Thoracic aorta (tissue), 2 donors: Measurements from ENCODE around the gene FAM120B. TPM values are rescaled to one million over a fixed set of nuclear protein-coding genes. Genes with fewer than 3 reads are reported as not detected.
"Not testable (repeated sequence)": the region's sequence is repeated elsewhere in the genome, so short reads cannot be mapped to it uniquely, and the experiment has no call there.

ENCODE experiments used
- ATAC-seq: fragments of 150-250 bp; one replicate; pipeline ENCODE4 v1.8.0; 2017; ENCODE audit warnings: low read depth; ENCODE audit not compliant: insufficient number of reproducible peaks, low FRiP score
- DNase-seq: peaks from one replicate; pipeline ENCODE4 v3.0.0-alpha.2; 2020; ENCODE audit warnings: low spot score
- H3K27ac ChIP-seq, 2 donors: fragments of 200-600 bp; sonication (generic); 1 replicate in 1 of 2; 2 replicates in 1 of 2; pipeline ENCODE4 v1.5.1; 2016; ENCODE audit warnings: mild to moderate bottlenecking in 2 of 2, moderate library complexity in 2 of 2
- H3K27me3 ChIP-seq: fragments of 200-600 bp; sonication (generic); replicated peaks from 2 replicates; pipeline ENCODE4 v1.6.0; 2016; ENCODE audit warnings: mild to moderate bottlenecking; ENCODE audit not compliant: insufficient read depth
- H3K36me3 ChIP-seq: fragments of 200-600 bp; sonication (generic); one replicate; pipeline ENCODE4 v1.5.1; 2016
- H3K4me1 ChIP-seq, 2 donors: fragments of 200-600 bp; sonication (generic); 1 replicate in 1 of 2; 2 replicates in 1 of 2; pipeline versions ENCODE4 v1.5.1 to v1.6.0; 2016; ENCODE audit warnings: low read depth in 2 of 2, mild to moderate bottlenecking in 1 of 2; ENCODE audit not compliant: control insufficient read depth in 1 of 2
- H3K4me3 ChIP-seq: fragments of 200-600 bp; sonication (generic); 2 replicates; pipeline ENCODE4 v1.5.1; 2016; ENCODE audit warnings: mild to moderate bottlenecking
- H3K9me3 ChIP-seq: fragments of 200-600 bp; sonication (generic); 2 replicates; pipeline ENCODE4 v1.5.1; 2016
- CTCF ChIP-seq: fragments of 200-600 bp; sonication (generic); IDR thresholded peaks from one replicate; pipeline ENCODE4 v1.5.1; 2019; ENCODE audit warnings: antibody characterized with exemption
- total RNA-seq, 2 donors: library from RNA; depleted of rRNA; stranded (reverse); fragments of >200 nt; gene quantifications; one replicate each; pipeline versions ENCODE4 v1.1.0 to v1.2.3, GENCODE V29; 2016

FAM120B gene
- total RNA-seq, 2 donors from 2014 or later: 21.0 to 24.1 TPM

- Histone ChIP-seq H3K4me1 (no peaks in the 10 kb centered on the region), H3K36me3 (peaks cover 5% of the 10 kb centered on the region), H3K9me3 (no peaks in the 10 kb centered on the region), H3K27ac (no peak overlapping the region), H3K4me3 (no peak overlapping the region), H3K27me3 (no peaks in the 10 kb centered on the region)
- ATAC-seq (no peak), DNase-seq (no peak)
- TF ChIP-seq CTCF: no peak
Measured at GRCh38 chr6:170317076-170317475, 10.5 kb downstream of the FAM120B start.

DNA sequence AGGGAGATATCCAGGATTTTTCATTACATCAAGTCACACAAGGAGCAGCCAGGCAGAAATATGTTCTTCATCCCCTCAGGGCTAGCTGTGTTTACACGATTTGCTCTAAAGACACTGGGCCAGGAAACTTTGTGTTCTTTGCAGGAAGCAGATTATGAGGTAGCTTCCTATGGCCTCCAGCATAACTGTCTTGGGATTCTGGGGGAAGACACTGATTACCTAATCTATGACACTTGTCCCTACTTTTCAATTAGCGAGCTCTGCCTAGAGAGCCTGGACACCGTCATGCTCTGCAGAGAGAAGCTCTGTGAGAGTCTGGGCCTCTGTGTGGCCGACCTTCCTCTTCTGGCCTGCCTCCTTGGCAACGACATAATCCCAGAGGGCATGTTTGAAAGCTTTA is 11.2 kb downstream of the FAM120B start:
- Histone ChIP-seq H3K27ac (no peak overlapping the region), H3K27me3 (no peaks in the 10 kb centered on the region), H3K36me3 (peaks cover 6% of the 10 kb centered on the region), H3K4me1 (no peaks in the 10 kb centered on the region), H3K9me3 (no peaks in the 10 kb centered on the region), H3K4me3 (no peak overlapping the region)
- ATAC-seq (no peak), DNase-seq (no peak)
- TF ChIP-seq CTCF: no peak

DNA sequence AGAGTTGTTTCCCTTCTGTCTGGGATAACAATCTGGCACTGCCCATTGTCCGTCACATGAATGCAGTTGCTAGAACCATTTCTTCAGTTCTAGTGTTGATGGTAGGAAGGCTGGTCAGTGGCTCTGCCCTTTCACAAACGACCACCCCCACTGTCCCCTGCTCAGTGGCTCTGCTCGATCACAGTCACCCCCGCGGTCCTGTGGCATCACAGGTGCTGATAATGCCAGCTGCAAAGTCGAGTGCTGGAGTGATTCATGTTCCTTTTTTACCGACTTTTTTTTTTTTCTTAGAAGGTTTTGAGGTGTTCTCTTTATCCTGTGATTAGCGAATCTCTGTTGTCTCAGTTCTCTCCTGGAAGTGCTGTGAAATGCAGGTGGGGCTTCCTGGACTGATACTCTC is 22.8 kb downstream of the FAM120B start:
- DNase-seq (no peak), ATAC-seq (no peak)
- H3K36me3 ChIP-seq: peaks cover 28% of the 10 kb centered on the region

DNA sequence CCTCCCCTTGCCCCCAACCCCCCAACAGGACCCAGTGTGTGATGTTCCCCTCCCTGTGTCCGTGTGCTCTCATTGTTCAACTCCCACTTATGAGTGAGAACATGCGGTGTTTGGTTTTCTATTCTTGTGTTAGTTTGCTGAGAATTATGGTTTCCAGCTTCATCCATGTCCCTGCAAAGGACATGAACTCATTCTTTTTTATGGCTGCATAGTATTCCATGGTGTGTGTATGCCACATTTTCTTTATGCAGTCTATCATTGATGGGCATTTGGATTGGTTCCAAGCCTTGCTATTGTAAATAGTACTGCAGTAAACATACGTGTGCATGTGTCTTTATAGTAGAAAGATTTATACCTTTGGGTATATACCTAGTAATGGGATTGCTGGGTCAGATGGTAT is 28.6 kb downstream of the FAM120B start:
- H3K4me1 ChIP-seq, ATAC-seq, H3K27ac ChIP-seq, H3K36me3 ChIP-seq, DNase-seq, H3K27me3 ChIP-seq, H3K9me3 ChIP-seq, H3K4me3 ChIP-seq: not testable (repeated sequence)

More for the DNA sequence above, 22.8 kb downstream of the FAM120B start:
- Histone ChIP-seq H3K4me1 (no peaks in the 10 kb centered on the region), H3K4me3 (no peak overlapping the region), H3K27me3 (no peaks in the 10 kb centered on the region), H3K9me3 (no peaks in the 10 kb centered on the region), H3K27ac (no peak overlapping the region)
- no peak for TF ChIP-seq CTCF

- DNase-seq (no peak), ATAC-seq (peak; percentile 43)
- H3K9me3 ChIP-seq: no peaks in the 10 kb centered on the region
- no peak overlapping the region for H3K4me3 ChIP-seq
- peaks cover 3 to 5% of the 10 kb centered on the region in 2 donors for H3K4me1 ChIP-seq
- H3K27me3 ChIP-seq: no peaks in the 10 kb centered on the region
- H3K27ac ChIP-seq: no peak overlapping the region
- peaks cover 18% of the 10 kb centered on the region for H3K36me3 ChIP-seq
- TF ChIP-seq CTCF: no peak
Measured at GRCh38 chr6:170344631-170345576, 38.3 kb downstream of the FAM120B start.
